ENCODE data around the gene TLR3.

The TLR3 gene

GRCh38 chr4:186116697-186117096, 47.7 kb downstream of the TLR3 start:
- Histone ChIP-seq H3K4me2 (no peak overlapping the region), H2AFZ (ENCODE audit: low read depth) (no peak overlapping the region), H3K36me3 (ENCODE audit: insufficient read depth) (no peaks in the 10 kb centered on the region), H3K79me2 (ENCODE audit: insufficient read depth, low read depth) (no peaks in the 10 kb centered on the region; the same call in 1 of the 2 replicates), H4K20me1 (ENCODE audit: insufficient read depth) (no peaks in the 10 kb centered on the region), H3K9ac (no peak overlapping the region), H3K27me3 (ENCODE audit: insufficient read depth, low read depth) (no peaks in the 10 kb centered on the region), H3K4me1 (ENCODE audit: low read depth, poor library complexity, severe bottlenecking) (no peaks in the 10 kb centered on the region), H3K4me3 (IDR thresholded peaks at IDR 0.05; ENCODE audit: insufficient read depth, low read depth, low read length) (no peak overlapping the region), H3K27ac (no peak overlapping the region)
- no peak for TF ChIP-seq CTCF (conservative IDR thresholded peaks at IDR 0.05; ENCODE audit: low read depth, low read length)

- no peaks in the 10 kb centered on the region for H4K20me1 ChIP-seq (ENCODE audit: insufficient read depth)
- no peak overlapping the region for H3K4me2 ChIP-seq
- H3K27me3 ChIP-seq (ENCODE audit: insufficient read depth, low read depth), result no peaks in the 10 kb centered on the region
- no peaks in the 10 kb centered on the region; the same call in 1 of the 2 replicates for H3K79me2 ChIP-seq (ENCODE audit: insufficient read depth, low read depth)
- no peaks in the 10 kb centered on the region for H3K36me3 ChIP-seq (ENCODE audit: insufficient read depth)
- TF ChIP-seq CTCF (conservative IDR thresholded peaks at IDR 0.05; ENCODE audit: low read depth, low read length), result no peak
- no peak overlapping the region for H3K27ac ChIP-seq
- H3K9ac ChIP-seq, result no peak overlapping the region
- H3K4me3 ChIP-seq (IDR thresholded peaks at IDR 0.05; ENCODE audit: insufficient read depth, low read depth, low read length), result no peak overlapping the region
- no peak overlapping the region for H2AFZ ChIP-seq (ENCODE audit: low read depth)
- H3K4me1 ChIP-seq (ENCODE audit: low read depth, poor library complexity, severe bottlenecking), result no peaks in the 10 kb centered on the region
Measured at GRCh38 chr4:186118582-186118981, 49.6 kb downstream of the TLR3 start.

- H3K36me3 ChIP-seq (ENCODE audit: insufficient read depth), result no peaks in the 10 kb centered on the region
- no peaks in the 10 kb centered on the region for H3K27me3 ChIP-seq (ENCODE audit: insufficient read depth, low read depth)
- TF ChIP-seq CTCF (conservative IDR thresholded peaks at IDR 0.05; ENCODE audit: low read depth, low read length), result no peak
- no peaks in the 10 kb centered on the region; the same call in 1 of the 2 replicates for H3K79me2 ChIP-seq (ENCODE audit: insufficient read depth, low read depth)
- H3K27ac ChIP-seq, result no peak overlapping the region
- no peaks in the 10 kb centered on the region for H4K20me1 ChIP-seq (ENCODE audit: insufficient read depth)
- no peak overlapping the region for H2AFZ ChIP-seq (ENCODE audit: low read depth)
- H3K9ac ChIP-seq, result no peak overlapping the region
- H3K4me3 ChIP-seq (IDR thresholded peaks at IDR 0.05; ENCODE audit: insufficient read depth, low read depth, low read length), result no peak overlapping the region
- no peaks in the 10 kb centered on the region for H3K4me1 ChIP-seq (ENCODE audit: low read depth, poor library complexity, severe bottlenecking)
- H3K4me2 ChIP-seq, result no peak overlapping the region
Measured at GRCh38 chr4:186121057-186121456, 52.1 kb downstream of the TLR3 start.

GRCh38 chr4:186128842-186129241, 59.9 kb downstream of the TLR3 start:
- H3K27me3 ChIP-seq (ENCODE audit: insufficient read depth, low read depth), result no peaks in the 10 kb centered on the region
- no peak overlapping the region for H2AFZ ChIP-seq (ENCODE audit: low read depth)
- H3K79me2 ChIP-seq (ENCODE audit: insufficient read depth, low read depth), result no peaks in the 10 kb centered on the region
- peaks cover 10% of the 10 kb centered on the region for H3K4me1 ChIP-seq (ENCODE audit: low read depth, poor library complexity, severe bottlenecking)
- no peak for TF ChIP-seq CTCF (conservative IDR thresholded peaks at IDR 0.05; ENCODE audit: low read depth, low read length)
- no peaks in the 10 kb centered on the region for H4K20me1 ChIP-seq (ENCODE audit: insufficient read depth)
- no peak overlapping the region for H3K27ac ChIP-seq
- no peak overlapping the region for H3K9ac ChIP-seq
- H3K4me3 ChIP-seq (IDR thresholded peaks at IDR 0.05; ENCODE audit: insufficient read depth, low read depth, low read length), result no peak overlapping the region
- H3K36me3 ChIP-seq (ENCODE audit: insufficient read depth), result no peaks in the 10 kb centered on the region
- H3K4me2 ChIP-seq, result no peak overlapping the region
